HCT116 (cell line): ENCODE data around the gene FOXK2. TPM values are rescaled to one million over a fixed set of nuclear protein-coding genes. Genes with fewer than 3 reads are reported as not detected.
A peak's percentile ranks its signal among the peaks of the same experiment; 100 is the strongest.

ENCODE experiments used
- ATAC-seq: fragments of 200-7000 bp; cut with Tn5 transposase; 2 replicates; pipeline ENCODE4 v1.9.1; 2020; ENCODE audit warnings: mild to moderate bottlenecking, moderate library complexity
- BruUV-seq: library from RNA; stranded (reverse); fragments of 400-500 nt; replicated peaks from 2 replicates; lab custom pipeline; 2021; lab: Mats Ljungman, UMichigan
- CTCF ChIA-PET: fragments of 300-600 bp; sonication (Branson Sonifier 250); formaldehyde crosslinking; loops from one replicate; lab custom pipeline; 2021; ENCODE audit warnings: antibody characterized with exemption; lab: Charles Lee
- POLR2A ChIA-PET: fragments of 300-600, 350-600 bp; sonication (Branson Sonifier 250); formaldehyde crosslinking; loops from one replicate; lab custom pipeline; 2021; ENCODE audit warnings: antibody characterized with exemption; lab: Charles Lee
- RAD21 ChIA-PET, 2 experiments: fragments of 300-600 bp; sonication (Branson Sonifier 250); formaldehyde crosslinking; loops; one replicate each; lab custom pipeline; 2023; ENCODE audit warnings: low total read pairs in 2 of 2; ENCODE audit not compliant: uncharacterized antibody in 2 of 2, unreplicated experiment in 2 of 2, low non-redundant PET in 1 of 2; lab: Charles Lee
- DNase-seq: peaks from one replicate; pipeline ENCODE4 v3.0.0-alpha.2; 2010; ENCODE audit warnings: low read depth, low spot score
- H2AFZ ChIP-seq: fragments of 200-600 bp; shearing (Covaris generic), sonication (generic); 2 replicates; pipeline ENCODE4 v1.6.1; 2017; ENCODE audit warnings: low read depth, mixed run types, mixed read lengths, antibody characterized with exemption, low read length; ENCODE audit not compliant: poor library complexity, severe bottlenecking
- H3K27ac ChIP-seq: 2 replicates; pipeline ENCODE4 v1.5.1; 2012; ENCODE audit warnings: low read depth, low read length
- H3K27me3 ChIP-seq: fragments of 200-600 bp; sonication (generic); 2 replicates; pipeline ENCODE4 v1.6.1; 2016; ENCODE audit warnings: mixed run types, low read length, mixed read lengths; ENCODE audit not compliant: insufficient read depth
- H3K36me3 ChIP-seq, 2 experiments: fragments of 200-500 bp in 1 of 2; fragments of 200-600 bp in 1 of 2; sonication (Bioruptor generic) in 1 of 2; sonication (generic) in 1 of 2; 2 replicates each; pipeline versions ENCODE4 v1.5.1 to v1.6.1; 2014 to 2016; ENCODE audit warnings: low read length in 2 of 2, inconsistent platforms in 1 of 2, mixed read lengths in 1 of 2, mixed run types in 1 of 2; ENCODE audit not compliant: insufficient read depth in 2 of 2, control insufficient read depth in 1 of 2
- H3K4me1 ChIP-seq, 2 experiments: fragments of 200-600 bp in 1 of 2; sonication (generic) in 1 of 2; 2 replicates each; pipeline versions ENCODE4 v1.5.1 to v1.6.1; 2012 to 2017; ENCODE audit warnings: low read length in 2 of 2, inconsistent platforms in 1 of 2, mild to moderate bottlenecking in 1 of 2, mixed read lengths in 1 of 2, mixed run types in 1 of 2, moderate library complexity in 1 of 2; ENCODE audit not compliant: insufficient read depth in 2 of 2, control insufficient read depth in 1 of 2
- H3K4me2 ChIP-seq: fragments of 200-600 bp; sonication (generic); 2 replicates; pipeline ENCODE4 v1.6.1; 2017; ENCODE audit warnings: mixed run types, low read length, mixed read lengths
- H3K4me3 ChIP-seq, 2 experiments: fragments of 200-600 bp in 1 of 2; sonication (generic) in 1 of 2; replicated peaks in 1 of 2; 2 replicates each; pipeline ENCODE4 v1.5.1; 2011 to 2016; ENCODE audit warnings: low read length in 2 of 2, control low read depth in 1 of 2, low read depth in 1 of 2, mild to moderate bottlenecking in 1 of 2, mixed read lengths in 1 of 2, mixed run types in 1 of 2
- H3K79me2 ChIP-seq: fragments of 200-600 bp; sonication (generic); 2 replicates; pipeline ENCODE4 v1.6.1; 2017; ENCODE audit warnings: mild to moderate bottlenecking, mixed run types, low read length, moderate library complexity, mixed read lengths; ENCODE audit not compliant: insufficient read depth
- H3K9ac ChIP-seq: fragments of 200-600 bp; sonication (generic); 2 replicates; pipeline ENCODE4 v1.6.1; 2016; ENCODE audit warnings: low read length, mixed read lengths
- H3K9me2 ChIP-seq: fragments of 200-600 bp; sonication (generic), shearing (Covaris generic); 2 replicates; pipeline ENCODE4 v1.6.1; 2017; ENCODE audit warnings: mixed run types, mild to moderate bottlenecking, moderate library complexity; ENCODE audit not compliant: insufficient read depth
- H3K9me3 ChIP-seq, 2 experiments: fragments of 200-500 bp in 1 of 2; fragments of 200-600 bp in 1 of 2; sonication (Bioruptor generic) in 1 of 2; sonication (generic) in 1 of 2; 2 replicates each; pipeline ENCODE4 v1.6.1; 2014 to 2017; ENCODE audit warnings: low read length in 2 of 2, mixed read lengths in 2 of 2, inconsistent platforms in 1 of 2, low read depth in 1 of 2, mild to moderate bottlenecking in 1 of 2, mixed run types in 1 of 2, moderate library complexity in 1 of 2; ENCODE audit not compliant: control insufficient read depth in 1 of 2, insufficient read depth in 1 of 2
- H4K20me1 ChIP-seq: fragments of 200-600 bp; sonication (generic), shearing (Covaris generic); 2 replicates; pipeline ENCODE4 v1.6.1; 2017; ENCODE audit warnings: mixed run types, mild to moderate bottlenecking, moderate library complexity; ENCODE audit not compliant: insufficient read depth
- CEBPB ChIP-seq: IDR thresholded peaks from 2 replicates; pipeline ENCODE4 v1.6.1; 2012; ENCODE audit warnings: low read depth
- ELF1 ChIP-seq: IDR thresholded peaks from 2 replicates; pipeline ENCODE4 v1.6.1; 2012; ENCODE audit warnings: low read depth, borderline replicate concordance
- EZH2 ChIP-seq: fragments of 200-600 bp; sonication (generic); IDR thresholded peaks from 2 replicates; pipeline ENCODE4 v1.6.1; 2017; ENCODE audit warnings: antibody characterized with exemption, mixed run types
- JUND ChIP-seq: IDR thresholded peaks from 2 replicates; pipeline ENCODE4 v1.6.1; 2012
- POLR2A ChIP-seq: IDR thresholded peaks from 2 replicates; pipeline ENCODE4 v1.7.0; 2011; ENCODE audit warnings: borderline replicate concordance; ENCODE audit not compliant: insufficient read depth, insufficient read length; ENCODE audit errors: extremely low read depth
- POLR2AphosphoS5 ChIP-seq: IDR thresholded peaks from 2 replicates; pipeline ENCODE4 v1.6.1; 2011; ENCODE audit warnings: mild to moderate bottlenecking, low read depth, low read length, moderate library complexity
- RAD21 ChIP-seq: IDR thresholded peaks from 2 replicates; pipeline ENCODE4 v1.6.1; 2012; ENCODE audit warnings: low read depth, mild to moderate bottlenecking
- TCF7L2 ChIP-seq: IDR thresholded peaks from 2 replicates; pipeline ENCODE4 v1.7.0; 2011; ENCODE audit warnings: borderline replicate concordance, inconsistent platforms; ENCODE audit not compliant: insufficient read depth, insufficient read length; ENCODE audit errors: extremely low read depth
- YY1 ChIP-seq: IDR thresholded peaks from 2 replicates; pipeline ENCODE4 v1.6.1; 2011; ENCODE audit warnings: low read length, low read depth, moderate library complexity, mild to moderate bottlenecking; ENCODE audit not compliant: insufficient replicate concordance; ENCODE audit errors: extremely low read depth
- ZFX ChIP-seq: fragments of 450-650 bp; IDR thresholded peaks from 2 replicates; pipeline ENCODE4 v1.6.1; 2017
- intact Hi-C: fragments of 100-400 bp; cut with micrococcal nuclease; formaldehyde crosslinking; loops from 2 replicates; pipeline ENCODE4 v1.10.0; 2022
- total RNA-seq: library from RNA; stranded (reverse); gene quantifications from one replicate; pipeline ENCODE4 v1.2.1, GENCODE V29; 2021; ENCODE audit not compliant: unreplicated experiment
- TF ChIP-seq, protein P1 (sequence below): IDR thresholded peaks from 2 replicates; pipeline ENCODE4 v1.6.1; 2012
- TF ChIP-seq, protein P2 (sequence below): IDR thresholded peaks from 2 replicates; pipeline ENCODE4 v1.6.1; 2012; ENCODE audit warnings: low read depth
- TF ChIP-seq, protein P3 (sequence below): IDR thresholded peaks from 2 replicates; pipeline ENCODE4 v1.6.1; 2012

FOXK2 gene
- total RNA-seq, 1 experiment from 2014 or later = 122 TPM

DNA sequence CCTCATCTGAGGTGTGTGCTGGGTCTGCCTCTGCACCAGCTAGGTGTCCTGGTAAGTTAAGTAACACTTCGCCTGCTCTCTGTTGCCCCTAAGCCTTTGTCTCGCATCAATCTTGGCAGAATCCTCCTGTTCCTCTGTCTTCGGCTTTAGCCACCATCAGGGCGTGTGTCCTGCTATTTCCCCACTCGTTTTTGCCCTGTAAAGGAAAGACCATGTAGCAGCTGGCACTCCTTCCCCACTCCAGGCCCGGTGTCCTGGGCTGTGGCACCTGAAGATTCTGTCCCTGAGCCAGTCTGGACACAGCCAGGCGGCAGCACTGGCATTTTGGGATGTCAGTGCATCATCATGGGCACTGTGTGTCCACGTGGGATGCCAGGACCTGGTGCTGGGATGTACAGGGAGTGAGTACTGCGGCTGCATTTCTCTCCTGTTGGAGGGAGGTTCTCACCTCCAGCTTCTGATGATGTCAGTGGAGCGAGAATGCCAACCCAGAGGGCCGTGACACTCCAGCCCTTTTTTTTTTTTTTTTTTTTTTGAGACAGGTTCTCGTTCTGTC, 26.2 kb upstream of the FOXK2 start:
- H3K79me2 ChIP-seq = no peaks in the 10 kb centered on the region
- peaks cover 39 to 53% of the 10 kb centered on the region in 2 experiments for H3K4me1 ChIP-seq
- ATAC-seq = no peak
- H3K9me2 ChIP-seq = no peaks in the 10 kb centered on the region
- H3K9ac ChIP-seq = no peak overlapping the region; the same call in 1 of the 2 replicates
- peak overlapping the region; percentile 76; the same call in 1 of the 2 replicates for H3K27ac ChIP-seq
- H3K9me3 ChIP-seq = no peaks in the 10 kb centered on the region
- H4K20me1 ChIP-seq = no peaks in the 10 kb centered on the region
- H3K27me3 ChIP-seq = no peaks in the 10 kb centered on the region
- DNase-seq = no peak
- H3K36me3 ChIP-seq = no peaks in the 10 kb centered on the region
- peak; percentile 39 for TF ChIP-seq POLR2A
- TF ChIP-seq EZH2 = no peak
- no peak for TF ChIP-seq CEBPB
- TF ChIP-seq POLR2AphosphoS5 = 0 out of 2 replicates have a peak, but pooled peaks have one; percentile 30
- ChIA-PET POLR2A (interaction anchor here (1.2 kb wide), 1 partner anchor 26 kb away, joined by 3 read pairs; the partner anchor contains the start of gene FOXK2), CTCF (no interaction called here), RAD21 (no interaction called here)
- no peak overlapping the region for H3K4me3 ChIP-seq
- peak overlapping the region; percentile 31 for H3K4me2 ChIP-seq
- intact Hi-C loops = loop anchor here (5.0 kb wide), 1 partner anchor 34 kb away; no protein-coding TSS in a partner anchor
- H2AFZ ChIP-seq = no peak overlapping the region
- no TSS peak for BruUV-seq

DNA sequence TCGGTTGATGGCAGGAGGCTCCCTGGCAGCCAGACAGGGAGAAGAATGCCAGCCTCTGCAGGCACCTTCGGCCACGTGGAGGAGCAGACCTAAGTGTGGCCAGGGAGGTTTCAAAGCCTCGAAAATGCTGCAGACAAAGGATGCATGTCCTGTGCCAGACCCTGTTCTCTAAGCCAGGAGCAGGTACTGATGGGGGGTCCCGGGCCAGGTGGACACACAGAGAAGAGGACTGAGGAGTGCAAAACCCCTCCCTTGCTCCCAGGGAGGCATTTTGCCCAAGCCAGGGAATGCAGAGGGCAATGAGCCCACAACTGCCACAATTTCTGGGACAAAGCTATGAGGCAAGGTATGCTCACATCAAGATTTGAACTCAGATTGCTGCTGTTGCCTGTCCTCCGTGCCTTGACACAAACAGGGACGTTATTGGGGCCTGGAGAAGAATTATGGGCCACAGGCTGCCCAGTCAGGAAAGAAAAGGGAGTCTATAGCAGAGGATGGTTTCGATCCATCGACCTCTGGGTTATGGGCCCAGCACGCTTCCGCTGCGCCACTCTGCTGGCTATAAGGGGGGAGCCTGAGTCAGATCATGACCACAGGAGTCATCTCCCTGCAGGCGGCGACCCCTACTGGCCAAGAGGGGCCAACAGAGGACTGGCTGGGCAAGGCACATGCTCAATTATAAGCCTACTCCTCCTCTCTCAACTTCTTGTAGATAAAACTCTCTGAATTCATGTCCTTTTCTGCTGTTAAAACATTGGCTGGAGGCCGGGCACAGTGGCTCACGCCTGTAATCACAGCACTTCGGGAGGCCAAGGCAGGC, 25.1 kb upstream of the FOXK2 start:
- POLR2A ChIA-PET = interaction anchor here (0.6 to 1.2 kb wide), 5 partner anchors 25 to 32 kb away, joined by 3 to 4 read pairs (median 3); partner anchors contain the start of gene FOXK2
- intact Hi-C loops = loop anchor here (1.0 to 5.0 kb wide), 3 partner anchors 33 to 57 kb away; partner anchors contain the start of gene NARF
- H3K9me2 ChIP-seq = no peaks in the 10 kb centered on the region
- TSS peak; percentile 99 for BruUV-seq
- no peaks in the 10 kb centered on the region for H3K27me3 ChIP-seq
- peak; percentile 97 for DNase-seq
- peak overlapping the region; percentile 76 for H3K27ac ChIP-seq
- peak overlapping the region in 1 of 2 experiments; percentile 9; a peak in 1 of 4 replicates for H3K4me3 ChIP-seq
- H3K9me3 ChIP-seq = no peaks in the 10 kb centered on the region
- RAD21 ChIA-PET = interaction anchor here in 1 of 2 experiments (0.6 kb wide), 1 partner anchor 12 kb away, joined by 3 read pairs; no protein-coding TSS in a partner anchor
- H3K9ac ChIP-seq = peak overlapping the region; percentile 33
- no peaks in the 10 kb centered on the region for H4K20me1 ChIP-seq
- peak; percentile 87 for ATAC-seq
- H3K36me3 ChIP-seq = no peaks in the 10 kb centered on the region
- CTCF ChIA-PET = interaction anchor here (1.0 to 1.6 kb wide), 6 partner anchors 9 to 63 kb away, joined by 3 to 8 read pairs (median 5); no protein-coding TSS in a partner anchor
- peak overlapping the region; percentile 66 for H3K4me2 ChIP-seq
- H3K79me2 ChIP-seq = no peaks in the 10 kb centered on the region
- peaks cover 39 to 53% of the 10 kb centered on the region in 2 experiments for H3K4me1 ChIP-seq
- no peak overlapping the region for H2AFZ ChIP-seq
- TF ChIP-seq, protein P1, sequence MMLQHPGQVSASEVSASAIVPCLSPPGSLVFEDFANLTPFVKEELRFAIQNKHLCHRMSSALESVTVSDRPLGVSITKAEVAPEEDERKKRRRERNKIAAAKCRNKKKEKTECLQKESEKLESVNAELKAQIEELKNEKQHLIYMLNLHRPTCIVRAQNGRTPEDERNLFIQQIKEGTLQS = peak; percentile 100
- TF ChIP-seq POLR2A (peak; percentile 39), POLR2AphosphoS5 (peak; percentile 53; the same call in 1 of the 2 replicates), RAD21 (no peak), ELF1 (no peak), YY1 (peak; percentile 77), ZFX (no peak), CEBPB (no peak), JUND (no peak), TCF7L2 (no peak)
- TF ChIP-seq, protein P2, sequence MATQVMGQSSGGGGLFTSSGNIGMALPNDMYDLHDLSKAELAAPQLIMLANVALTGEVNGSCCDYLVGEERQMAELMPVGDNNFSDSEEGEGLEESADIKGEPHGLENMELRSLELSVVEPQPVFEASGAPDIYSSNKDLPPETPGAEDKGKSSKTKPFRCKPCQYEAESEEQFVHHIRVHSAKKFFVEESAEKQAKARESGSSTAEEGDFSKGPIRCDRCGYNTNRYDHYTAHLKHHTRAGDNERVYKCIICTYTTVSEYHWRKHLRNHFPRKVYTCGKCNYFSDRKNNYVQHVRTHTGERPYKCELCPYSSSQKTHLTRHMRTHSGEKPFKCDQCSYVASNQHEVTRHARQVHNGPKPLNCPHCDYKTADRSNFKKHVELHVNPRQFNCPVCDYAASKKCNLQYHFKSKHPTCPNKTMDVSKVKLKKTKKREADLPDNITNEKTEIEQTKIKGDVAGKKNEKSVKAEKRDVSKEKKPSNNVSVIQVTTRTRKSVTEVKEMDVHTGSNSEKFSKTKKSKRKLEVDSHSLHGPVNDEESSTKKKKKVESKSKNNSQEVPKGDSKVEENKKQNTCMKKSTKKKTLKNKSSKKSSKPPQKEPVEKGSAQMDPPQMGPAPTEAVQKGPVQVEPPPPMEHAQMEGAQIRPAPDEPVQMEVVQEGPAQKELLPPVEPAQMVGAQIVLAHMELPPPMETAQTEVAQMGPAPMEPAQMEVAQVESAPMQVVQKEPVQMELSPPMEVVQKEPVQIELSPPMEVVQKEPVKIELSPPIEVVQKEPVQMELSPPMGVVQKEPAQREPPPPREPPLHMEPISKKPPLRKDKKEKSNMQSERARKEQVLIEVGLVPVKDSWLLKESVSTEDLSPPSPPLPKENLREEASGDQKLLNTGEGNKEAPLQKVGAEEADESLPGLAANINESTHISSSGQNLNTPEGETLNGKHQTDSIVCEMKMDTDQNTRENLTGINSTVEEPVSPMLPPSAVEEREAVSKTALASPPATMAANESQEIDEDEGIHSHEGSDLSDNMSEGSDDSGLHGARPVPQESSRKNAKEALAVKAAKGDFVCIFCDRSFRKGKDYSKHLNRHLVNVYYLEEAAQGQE = no peak
- TF ChIP-seq, protein P3, sequence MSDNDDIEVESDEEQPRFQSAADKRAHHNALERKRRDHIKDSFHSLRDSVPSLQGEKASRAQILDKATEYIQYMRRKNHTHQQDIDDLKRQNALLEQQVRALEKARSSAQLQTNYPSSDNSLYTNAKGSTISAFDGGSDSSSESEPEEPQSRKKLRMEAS = peak; percentile 79
